HG03045 (cell line): ENCODE results near the gene ZYG11B.
"Not testable (repeated sequence)": the region's sequence is repeated elsewhere in the genome, so short reads cannot be mapped to it uniquely, and the experiment has no call there.

ENCODE experiments used
- ATAC-seq: cut with Tn5 transposase; IDR thresholded peaks from one replicate; pipeline ENCODE4 v1.9.1; 2021; ENCODE audit warnings: mild to moderate bottlenecking, moderate library complexity; ENCODE audit not compliant: unreplicated experiment

Gene ZYG11B

GRCh38 chr1:52706941-52707926 is 19.0 kb upstream of the ZYG11B start:
- ATAC-seq: no peak

GRCh38 chr1:52707927-52708655 is 18.2 kb upstream of the ZYG11B start:
- ATAC-seq: no peak

- no peak for ATAC-seq
Observed at GRCh38 chr1:52709016-52709415, 17.2 kb upstream of the ZYG11B start.

- ATAC-seq: no peak
Observed at GRCh38 chr1:52713590-52713989, 12.7 kb upstream of the ZYG11B start.

GRCh38 chr1:52715296-52715695 is 11.0 kb upstream of the ZYG11B start:
- ATAC-seq: not testable (repeated sequence)

- ATAC-seq: no peak
Observed at GRCh38 chr1:52723260-52723659, 3.0 kb upstream of the ZYG11B start.

- ATAC-seq: no peak
Observed at GRCh38 chr1:52725903-52726264, 369 bp upstream of the ZYG11B start.

GRCh38 chr1:52727114-52727586 is 897 bp downstream of the ZYG11B start:
- ATAC-seq: no peak

- no peak for ATAC-seq
Observed at GRCh38 chr1:52727956-52728656, 1.9 kb downstream of the ZYG11B start.

GRCh38 chr1:52733368-52733767 is 7.1 kb downstream of the ZYG11B start:
- no peak for ATAC-seq

- ATAC-seq: not testable (repeated sequence)
Observed at GRCh38 chr1:52735371-52735770, 9.1 kb downstream of the ZYG11B start.

GRCh38 chr1:52738148-52738547 is 11.9 kb downstream of the ZYG11B start:
- no peak for ATAC-seq

- ATAC-seq: no peak
Observed at GRCh38 chr1:52738893-52739292, 12.6 kb downstream of the ZYG11B start.

- ATAC-seq: no peak
Observed at GRCh38 chr1:52739699-52740467, 13.6 kb downstream of the ZYG11B start.

GRCh38 chr1:52741259-52741658 is 15.0 kb downstream of the ZYG11B start:
- ATAC-seq: no peak

- no peak for ATAC-seq
Observed at GRCh38 chr1:52746189-52746588, 19.9 kb downstream of the ZYG11B start.

GRCh38 chr1:52747450-52747849 is 21.2 kb downstream of the ZYG11B start:
- no peak for ATAC-seq

- ATAC-seq: no peak
Observed at GRCh38 chr1:52748119-52748518, 21.9 kb downstream of the ZYG11B start.

- ATAC-seq: not testable (repeated sequence)
Observed at GRCh38 chr1:52749496-52749895, 23.2 kb downstream of the ZYG11B start.

- not testable (repeated sequence) for ATAC-seq
Observed at GRCh38 chr1:52750139-52750538, 23.9 kb downstream of the ZYG11B start.
